Osteocyte (in vitro differentiated cells): ENCODE results near the gene CFAP61. TPM values are rescaled to one million over a fixed set of nuclear protein-coding genes. Genes with fewer than 3 reads are reported as not detected.

Source experiments
- DNase-seq: peaks from one replicate; pipeline ENCODE4 v3.0.0; 2021; ENCODE audit warnings: mixed read lengths; ENCODE audit not compliant: unreplicated experiment; ENCODE audit errors: extremely low spot score
- H3K27ac Mint-ChIP-seq: one replicate; pipeline ENCODE4 v1.8.0; 2021; ENCODE audit warnings: mild to moderate bottlenecking, mixed read lengths; ENCODE audit not compliant: unreplicated experiment
- H3K27me3 Mint-ChIP-seq: one replicate; pipeline ENCODE4 v1.8.0; 2021; ENCODE audit warnings: mixed read lengths; ENCODE audit not compliant: unreplicated experiment
- H3K36me3 Mint-ChIP-seq: one replicate; pipeline ENCODE4 v1.8.0; 2021; ENCODE audit warnings: mixed read lengths; ENCODE audit not compliant: unreplicated experiment
- H3K4me1 Mint-ChIP-seq: one replicate; pipeline ENCODE4 v1.8.0; 2021; ENCODE audit warnings: mixed read lengths; ENCODE audit not compliant: unreplicated experiment
- H3K4me3 Mint-ChIP-seq: one replicate; pipeline ENCODE4 v1.8.0; 2021; ENCODE audit warnings: mild to moderate bottlenecking, moderate library complexity, mixed read lengths; ENCODE audit not compliant: unreplicated experiment
- H3K9me3 Mint-ChIP-seq: one replicate; pipeline ENCODE4 v1.8.0; 2021; ENCODE audit warnings: mixed read lengths; ENCODE audit not compliant: unreplicated experiment
- CTCF ChIP-seq: fragments of 200-600 bp; sonication (generic); IDR thresholded peaks from 2 replicates; pipeline ENCODE4 v1.5.0; 2021; ENCODE audit warnings: antibody characterized with exemption, mild to moderate bottlenecking, moderate library complexity
- total RNA-seq: library from RNA; stranded (reverse); gene quantifications from 2 replicates; pipeline ENCODE4 v1.2.1, GENCODE V29; 2021

The CFAP61 gene
- total RNA-seq, 1 donor from 2014 or later = not detected

- H3K4me1 Mint-ChIP-seq = no peaks in the 10 kb centered on the region
- H3K9me3 Mint-ChIP-seq = peaks cover 5% of the 10 kb centered on the region
- no peaks in the 10 kb centered on the region for H3K36me3 Mint-ChIP-seq
- TF ChIP-seq CTCF = no peak
- H3K27me3 Mint-ChIP-seq = no peaks in the 10 kb centered on the region
- no peak overlapping the region for H3K4me3 Mint-ChIP-seq
- H3K27ac Mint-ChIP-seq = no peak overlapping the region
- no peak for DNase-seq
Observed at GRCh38 chr20:20184149-20184548, 131.8 kb downstream of the CFAP61 start.

GRCh38 chr20:20184706-20185105 is 132.4 kb downstream of the CFAP61 start:
- Mint-ChIP-seq H3K36me3 (no peaks in the 10 kb centered on the region), H3K27ac (no peak overlapping the region), H3K27me3 (no peaks in the 10 kb centered on the region), H3K9me3 (peaks cover under 1% of the 10 kb centered on the region), H3K4me3 (no peak overlapping the region), H3K4me1 (no peaks in the 10 kb centered on the region)
- no peak for TF ChIP-seq CTCF
- DNase-seq = no peak

GRCh38 chr20:20188647-20189046 is 136.3 kb downstream of the CFAP61 start:
- Mint-ChIP-seq H3K4me3 (no peak overlapping the region), H3K27me3 (no peaks in the 10 kb centered on the region), H3K36me3 (no peaks in the 10 kb centered on the region), H3K27ac (no peak overlapping the region), H3K9me3 (no peaks in the 10 kb centered on the region), H3K4me1 (no peaks in the 10 kb centered on the region)
- TF ChIP-seq CTCF = no peak
- no peak for DNase-seq

- no peak for DNase-seq
- H3K36me3 Mint-ChIP-seq = no peaks in the 10 kb centered on the region
- H3K27me3 Mint-ChIP-seq = no peaks in the 10 kb centered on the region
- TF ChIP-seq CTCF = no peak
- H3K27ac Mint-ChIP-seq = no peak overlapping the region
- H3K4me1 Mint-ChIP-seq = no peaks in the 10 kb centered on the region
- H3K4me3 Mint-ChIP-seq = no peak overlapping the region
- H3K9me3 Mint-ChIP-seq = no peaks in the 10 kb centered on the region
Observed at GRCh38 chr20:20192366-20192765, 140.0 kb downstream of the CFAP61 start.

GRCh38 chr20:20195021-20195705 is 142.8 kb downstream of the CFAP61 start:
- no peaks in the 10 kb centered on the region for H3K4me1 Mint-ChIP-seq
- no peak overlapping the region for H3K27ac Mint-ChIP-seq
- DNase-seq = no peak
- no peak overlapping the region for H3K4me3 Mint-ChIP-seq
- no peaks in the 10 kb centered on the region for H3K36me3 Mint-ChIP-seq
- no peak for TF ChIP-seq CTCF
- peaks cover 5% of the 10 kb centered on the region for H3K27me3 Mint-ChIP-seq
- H3K9me3 Mint-ChIP-seq = no peaks in the 10 kb centered on the region
